Peyer's patch (tissue), 4 donors: ENCODE results near the gene DYNLL2.

Experiments
- CTCF ChIP-seq, 6 experiments: fragments of 450-650 bp in 4 of 6; fragments of 200-600 bp in 2 of 6; sonication (generic) in 1 of 6; IDR thresholded peaks; one replicate each; pipeline ENCODE4 v1.5.1; 2017 to 2019; ENCODE audit warnings: antibody characterized with exemption in 6 of 6, mild to moderate bottlenecking in 3 of 6, moderate library complexity in 1 of 6
- POLR2A ChIP-seq, 2 donors: fragments of 450-650 bp; IDR thresholded peaks; one replicate each; pipeline ENCODE4 v1.5.1; 2017; ENCODE audit warnings: antibody characterized with exemption in 2 of 2, mild to moderate bottlenecking in 2 of 2, moderate library complexity in 2 of 2

GRCh38 chr17:58066401-58066800 is 16.8 kb upstream of the DYNLL2 start:
- TF ChIP-seq CTCF (IDR thresholded peaks at IDR 0.05): no peak
- TF ChIP-seq POLR2A (IDR thresholded peaks at IDR 0.05): no peak
